CD4-positive, alpha-beta memory T cell (primary cell): ENCODE data around the gene C17orf113. TPM values are rescaled to one million over a fixed set of nuclear protein-coding genes. Genes with fewer than 3 reads are reported as not detected.
"Not testable (repeated sequence)": the region's sequence is repeated elsewhere in the genome, so short reads cannot be mapped to it uniquely, and the experiment has no call there.

Source experiments
- CTCF ChIA-PET: fragments of 350-600 bp; sonication (Branson Sonifier 250); formaldehyde crosslinking; loops from one replicate; lab custom pipeline; 2021; ENCODE audit warnings: inconsistent platforms; ENCODE audit not compliant: partially characterized antibody; lab: Charles Lee
- POLR2A ChIA-PET: fragments of 350-600 bp; sonication (Branson Sonifier 250); formaldehyde crosslinking; loops from one replicate; lab custom pipeline; 2021; ENCODE audit not compliant: partially characterized antibody; lab: Charles Lee
- DNase-seq, 5 donors: peaks; one replicate each; pipeline versions ENCODE4 v3.0.0 to v3.0.0-alpha.2; 2020 to 2022; ENCODE audit warnings: mixed read lengths in 1 of 5
- H3K27ac ChIP-seq: one replicate; pipeline ENCODE4 v1.7.0; 2013; ENCODE audit warnings: low read depth, low read length
- H3K27me3 ChIP-seq: 2 replicates; pipeline ENCODE4 v1.7.0; 2013; ENCODE audit warnings: mild to moderate bottlenecking, low read length, moderate library complexity; ENCODE audit not compliant: insufficient read depth
- H3K36me3 ChIP-seq: 2 replicates; pipeline ENCODE4 v1.7.0; 2013; ENCODE audit warnings: mild to moderate bottlenecking, low read length, moderate library complexity; ENCODE audit not compliant: insufficient read depth
- H3K4me1 ChIP-seq: 2 replicates; pipeline ENCODE4 v1.7.0; 2013; ENCODE audit warnings: mild to moderate bottlenecking, low read length, moderate library complexity; ENCODE audit not compliant: insufficient read depth
- H3K4me3 ChIP-seq, 2 donors: one replicate each; pipeline ENCODE4 v1.7.0; 2013; ENCODE audit warnings: low read length in 2 of 2, mild to moderate bottlenecking in 1 of 2
- H3K9me3 ChIP-seq, 2 donors: one replicate each; pipeline ENCODE4 v1.7.0; 2013; ENCODE audit warnings: low read length in 2 of 2, control low read depth in 1 of 2; ENCODE audit not compliant: control insufficient read depth in 1 of 2
- H3K27ac Mint-ChIP-seq, 7 donors: one replicate each; pipeline ENCODE4 v1.8.0; 2020 to 2021; ENCODE audit warnings: mixed read lengths in 7 of 7, mild to moderate bottlenecking in 6 of 7, inconsistent platforms in 3 of 7, moderate library complexity in 3 of 7
- H3K27me3 Mint-ChIP-seq, 2 donors: one replicate each; pipeline ENCODE4 v1.8.0; 2020 to 2021; ENCODE audit warnings: mixed read lengths in 2 of 2
- H3K36me3 Mint-ChIP-seq, 2 donors: one replicate each; pipeline ENCODE4 v1.8.0; 2020 to 2021; ENCODE audit warnings: mixed read lengths in 2 of 2, inconsistent platforms in 1 of 2, mild to moderate bottlenecking in 1 of 2
- H3K4me1 Mint-ChIP-seq, 4 donors: one replicate each; pipeline ENCODE4 v1.8.0; 2020 to 2021; ENCODE audit warnings: mixed read lengths in 4 of 4, mild to moderate bottlenecking in 1 of 4
- H3K4me3 Mint-ChIP-seq, 8 donors: one replicate each; pipeline ENCODE4 v1.8.0; 2020 to 2021; ENCODE audit warnings: mixed read lengths in 8 of 8, mild to moderate bottlenecking in 7 of 8, moderate library complexity in 6 of 8, inconsistent platforms in 3 of 8
- H3K9me3 Mint-ChIP-seq, 8 donors: one replicate each; pipeline ENCODE4 v1.8.0; 2020 to 2021; ENCODE audit warnings: mixed read lengths in 8 of 8, mild to moderate bottlenecking in 5 of 8, inconsistent platforms in 3 of 8, moderate library complexity in 1 of 8
- intact Hi-C: fragments of 100-400 bp; cut with micrococcal nuclease; formaldehyde crosslinking; loops from one replicate; pipeline ENCODE4 v1.15.1; 2023
- polyA plus RNA-seq, 2 donors: library from polyadenylated mRNA; unstranded; fragments of 300-500 nt; fragmentation: Illumina TruSeq; gene quantifications; one replicate each; pipeline ENCODE4 v1.2.3, GENCODE V29; 2021
- total RNA-seq, 2 experiments: library from RNA; stranded (reverse); gene quantifications; one replicate each; pipeline ENCODE4 v1.2.3, GENCODE V29; 2021

C17orf113 gene
- total and polyA plus RNA-seq, 4 experiments from 2014 or later, result 0.39 to 0.97 (median 0.64) TPM

- Histone ChIP-seq H3K27ac (no peak overlapping the region), H3K27me3 (no peaks in the 10 kb centered on the region), H3K9me3 (no peaks in the 10 kb centered on the region), H3K4me1 (peaks cover 60% of the 10 kb centered on the region), H3K36me3 (peaks cover 10% of the 10 kb centered on the region), H3K4me3 (no peak overlapping the region)
- Mint-ChIP-seq H3K4me3 (peak overlapping the region in 3 of 8 donors; percentile 20 to 35 (median 26)), H3K27me3 (no peaks in the 10 kb centered on the region), H3K9me3 (no peaks in the 10 kb centered on the region), H3K4me1 (peaks cover 37 to 68% (median 50%) of the 10 kb centered on the region in 4 donors), H3K27ac (peak overlapping the region in 3 of 7 donors; percentile 1 to 59 (median 40)), H3K36me3 (peaks cover 14 to 32% of the 10 kb centered on the region in 2 donors)
- intact Hi-C loops, result no loop called here
- no peak for DNase-seq
- POLR2A ChIA-PET, result no interaction called here
- CTCF ChIA-PET, result interaction anchor here (2.8 kb wide), 1 partner anchor 13 kb away, joined by 16 read pairs; no protein-coding TSS in a partner anchor
These were observed 39.4 kb downstream of the C17orf113 start for GRCh38 chr17:42010898-42011516.

GRCh38 chr17:42010266-42010680 lies 40.1 kb downstream of the C17orf113 start:
- intact Hi-C loops, H3K27me3 Mint-ChIP-seq: not testable (repeated sequence)
- peak overlapping the region in 1 of 7 donors; percentile 36 for H3K27ac Mint-ChIP-seq

GRCh38 chr17:42009170-42009569 lies 41.2 kb downstream of the C17orf113 start:
- peak overlapping the region in 1 of 8 donors; percentile 24 for H3K4me3 Mint-ChIP-seq
- H3K9me3 Mint-ChIP-seq, result no peaks in the 10 kb centered on the region
- no peaks in the 10 kb centered on the region for H3K27me3 Mint-ChIP-seq
- peaks cover 39 to 69% (median 52%) of the 10 kb centered on the region in 4 donors for H3K4me1 Mint-ChIP-seq
- H3K4me1 ChIP-seq, result peaks cover 41% of the 10 kb centered on the region
- no peak for DNase-seq
- CTCF ChIA-PET, result interaction anchor here (1.5 kb wide), 1 partner anchor 10 kb away, joined by 6 read pairs; the partner anchor contains the start of gene NKIRAS2
- no peaks in the 10 kb centered on the region for H3K9me3 ChIP-seq
- no peak overlapping the region for H3K27ac Mint-ChIP-seq
- intact Hi-C loops, result no loop called here
- H3K36me3 Mint-ChIP-seq, result peaks cover 14 to 31% of the 10 kb centered on the region in 2 donors
- H3K36me3 ChIP-seq, result peaks cover 10% of the 10 kb centered on the region
- H3K27ac ChIP-seq, result no peak overlapping the region
- no peak overlapping the region for H3K4me3 ChIP-seq
- POLR2A ChIA-PET, result no interaction called here
- H3K27me3 ChIP-seq, result no peaks in the 10 kb centered on the region

More at GRCh38 chr17:42010266-42010680, 40.1 kb downstream of the C17orf113 start:
- H3K27me3 ChIP-seq, H3K36me3 ChIP-seq, H3K9me3 Mint-ChIP-seq, CTCF ChIA-PET, POLR2A ChIA-PET, DNase-seq, H3K27ac ChIP-seq, H3K4me3 ChIP-seq, H3K9me3 ChIP-seq, H3K4me3 Mint-ChIP-seq: not testable (repeated sequence)
- Mint-ChIP-seq H3K4me1 (peaks cover 35 to 63% (median 47%) of the 10 kb centered on the region in 4 donors), H3K36me3 (peaks cover 14 to 31% of the 10 kb centered on the region in 2 donors)
- peaks cover 52% of the 10 kb centered on the region for H3K4me1 ChIP-seq

- Histone ChIP-seq H3K27me3 (no peaks in the 10 kb centered on the region), H3K9me3 (no peaks in the 10 kb centered on the region), H3K4me1 (peaks cover 7% of the 10 kb centered on the region), H3K27ac (no peak overlapping the region), H3K36me3 (peaks cover 30% of the 10 kb centered on the region), H3K4me3 (no peak overlapping the region)
- intact Hi-C loops, result no loop called here
- Mint-ChIP-seq H3K27ac (peak overlapping the region in 1 of 7 donors; percentile 31), H3K4me1 (peaks cover 26 to 48% (median 36%) of the 10 kb centered on the region in 4 donors), H3K4me3 (peak overlapping the region in 1 of 8 donors; percentile 31), H3K27me3 (no peaks in the 10 kb centered on the region), H3K36me3 (peaks cover 18 to 50% of the 10 kb centered on the region in 2 donors), H3K9me3 (no peaks in the 10 kb centered on the region)
- ChIA-PET CTCF (interaction anchor here (1.0 to 1.9 kb wide), 2 partner anchors 12 to 15 kb away, joined by 4 to 8 read pairs; partner anchors contain the start of genes DNAJC7 and NKIRAS2), POLR2A (interaction anchor here (1.6 kb wide), 1 partner anchor 12 kb away, joined by 6 read pairs; the partner anchor contains the start of gene DNAJC7)
- DNase-seq, result no peak
These were observed 45.2 kb downstream of the C17orf113 start for GRCh38 chr17:42005166-42005565.

- Mint-ChIP-seq H3K36me3 (peaks cover 17 to 54% of the 10 kb centered on the region in 2 donors), H3K9me3 (no peaks in the 10 kb centered on the region), H3K4me1 (peaks cover 21 to 32% (median 27%) of the 10 kb centered on the region in 4 donors), H3K27ac (no peak overlapping the region), H3K27me3 (no peaks in the 10 kb centered on the region), H3K4me3 (no peak overlapping the region)
- no peaks in the 10 kb centered on the region for H3K9me3 ChIP-seq
- no peaks in the 10 kb centered on the region for H3K27me3 ChIP-seq
- peaks cover 35% of the 10 kb centered on the region for H3K36me3 ChIP-seq
- POLR2A ChIA-PET, result interaction anchor here (0.6 kb wide), 1 partner anchor 112 kb away, joined by 3 read pairs; no protein-coding TSS in a partner anchor
- H3K4me3 ChIP-seq, result no peak overlapping the region
- no peak for DNase-seq
- CTCF ChIA-PET, result interaction anchor here (1.8 kb wide), 1 partner anchor 22 kb away, joined by 4 read pairs; no protein-coding TSS in a partner anchor
- intact Hi-C loops, result no loop called here
- H3K27ac ChIP-seq, result no peak overlapping the region
- no peaks in the 10 kb centered on the region for H3K4me1 ChIP-seq
These were observed 47.6 kb downstream of the C17orf113 start for GRCh38 chr17:42002792-42003301.

GRCh38 chr17:42002175-42002791 lies 48.1 kb downstream of the C17orf113 start:
- no peak for DNase-seq
- H3K27me3 ChIP-seq, result no peaks in the 10 kb centered on the region
- no peak overlapping the region for H3K4me3 Mint-ChIP-seq
- peaks cover 21 to 31% (median 26%) of the 10 kb centered on the region in 4 donors for H3K4me1 Mint-ChIP-seq
- H3K27ac Mint-ChIP-seq, result no peak overlapping the region
- POLR2A ChIA-PET, result interaction anchor here (0.6 kb wide), 1 partner anchor 111 kb away, joined by 3 read pairs; no protein-coding TSS in a partner anchor
- H3K4me1 ChIP-seq, result no peaks in the 10 kb centered on the region
- CTCF ChIA-PET, result interaction anchor here (1.8 kb wide), 1 partner anchor 23 kb away, joined by 4 read pairs; no protein-coding TSS in a partner anchor
- no peak overlapping the region for H3K27ac ChIP-seq
- H3K9me3 ChIP-seq, result no peaks in the 10 kb centered on the region
- peaks cover 40% of the 10 kb centered on the region for H3K36me3 ChIP-seq
- no peaks in the 10 kb centered on the region for H3K27me3 Mint-ChIP-seq
- H3K4me3 ChIP-seq, result no peak overlapping the region
- intact Hi-C loops, result no loop called here
- no peaks in the 10 kb centered on the region for H3K9me3 Mint-ChIP-seq
- peaks cover 17 to 59% of the 10 kb centered on the region in 2 donors for H3K36me3 Mint-ChIP-seq

- peaks cover 18 to 27% (median 23%) of the 10 kb centered on the region in 4 donors for H3K4me1 Mint-ChIP-seq
- DNase-seq, result no peak
- no peak overlapping the region for H3K4me3 Mint-ChIP-seq
- no peak overlapping the region for H3K27ac ChIP-seq
- H3K4me3 ChIP-seq, result no peak overlapping the region
- H3K9me3 ChIP-seq, result no peaks in the 10 kb centered on the region
- intact Hi-C loops, result no loop called here
- CTCF ChIA-PET, result interaction anchor here (1.8 kb wide), 1 partner anchor 23 kb away, joined by 4 read pairs; no protein-coding TSS in a partner anchor
- no peaks in the 10 kb centered on the region for H3K9me3 Mint-ChIP-seq
- no peaks in the 10 kb centered on the region for H3K27me3 ChIP-seq
- no peaks in the 10 kb centered on the region for H3K4me1 ChIP-seq
- H3K27ac Mint-ChIP-seq, result no peak overlapping the region
- no peaks in the 10 kb centered on the region for H3K27me3 Mint-ChIP-seq
- H3K36me3 ChIP-seq, result peaks cover 45% of the 10 kb centered on the region
- H3K36me3 Mint-ChIP-seq, result peaks cover 17 to 61% of the 10 kb centered on the region in 2 donors
- POLR2A ChIA-PET, result no interaction called here
These were observed 48.7 kb downstream of the C17orf113 start for GRCh38 chr17:42001729-42002128.
